Nephron progenitor cell (in vitro differentiated cells): ENCODE data around the gene DIABLO.
"Not testable (repeated sequence)": the region's sequence is repeated elsewhere in the genome, so short reads cannot be mapped to it uniquely, and the experiment has no call there.

Experiments used
- DNase-seq: peaks from one replicate; pipeline ENCODE4 v3.0.0; 2021
- H3K27ac Mint-ChIP-seq: 2 replicates; pipeline ENCODE4 v1.8.0; 2021; ENCODE audit warnings: mild to moderate bottlenecking, moderate library complexity, mixed read lengths
- H3K27me3 Mint-ChIP-seq: 2 replicates; pipeline ENCODE4 v1.8.0; 2021; ENCODE audit warnings: mild to moderate bottlenecking, low read depth, mixed read lengths; ENCODE audit not compliant: poor library complexity
- H3K36me3 Mint-ChIP-seq: 2 replicates; pipeline ENCODE4 v1.8.0; 2021; ENCODE audit warnings: low read depth, mixed read lengths
- H3K4me1 Mint-ChIP-seq: 2 replicates; pipeline ENCODE4 v1.8.0; 2021; ENCODE audit warnings: mixed read lengths
- H3K4me3 Mint-ChIP-seq: 2 replicates; pipeline ENCODE4 v1.8.0; 2021; ENCODE audit warnings: mild to moderate bottlenecking, moderate library complexity, mixed read lengths
- H3K9me3 Mint-ChIP-seq: 2 replicates; pipeline ENCODE4 v1.8.0; 2021; ENCODE audit warnings: mild to moderate bottlenecking, moderate library complexity, mixed read lengths
- CTCF ChIP-seq: fragments of 200-600 bp; sonication (generic); IDR thresholded peaks from 2 replicates; pipeline ENCODE4 v1.5.0; 2021; ENCODE audit warnings: antibody characterized with exemption

Gene DIABLO

GRCh38 chr12:122206111-122206881 is 19.6 kb downstream of the DIABLO start:
- Mint-ChIP-seq H3K36me3 (peaks cover 29% of the 10 kb centered on the region), H3K27ac (no peak overlapping the region), H3K4me3 (peak overlapping the region; percentile 45), H3K4me1 (peaks cover 10% of the 10 kb centered on the region), H3K27me3 (peaks cover 48% of the 10 kb centered on the region), H3K9me3 (no peaks in the 10 kb centered on the region)
- DNase-seq: no peak
- TF ChIP-seq CTCF: no peak

- TF ChIP-seq CTCF: no peak
- peaks cover 50% of the 10 kb centered on the region for H3K27me3 Mint-ChIP-seq
Measured at GRCh38 chr12:122205053-122205925, 20.6 kb downstream of the DIABLO start.

GRCh38 chr12:122204167-122205052 is 21.4 kb downstream of the DIABLO start:
- H3K27me3 Mint-ChIP-seq: peaks cover 52% of the 10 kb centered on the region
- peaks cover 19% of the 10 kb centered on the region for H3K36me3 Mint-ChIP-seq
- no peaks in the 10 kb centered on the region for H3K9me3 Mint-ChIP-seq
- no peak for TF ChIP-seq CTCF
- no peak overlapping the region for H3K27ac Mint-ChIP-seq
- peaks cover 17% of the 10 kb centered on the region for H3K4me1 Mint-ChIP-seq
- peak overlapping the region; percentile 78 for H3K4me3 Mint-ChIP-seq
- peak; percentile 41 for DNase-seq

More at GRCh38 chr12:122205053-122205925, 20.6 kb downstream of the DIABLO start:
- peak overlapping the region; percentile 78 for H3K4me3 Mint-ChIP-seq
- peaks cover 10% of the 10 kb centered on the region for H3K4me1 Mint-ChIP-seq
- peaks cover 26% of the 10 kb centered on the region for H3K36me3 Mint-ChIP-seq
- no peaks in the 10 kb centered on the region for H3K9me3 Mint-ChIP-seq
- DNase-seq: no peak
- no peak overlapping the region for H3K27ac Mint-ChIP-seq

GRCh38 chr12:122203301-122204166 is 22.3 kb downstream of the DIABLO start, which contains the start of gene B3GNT4:
Gene B3GNT4 (plus strand): TSS chr12:122203709. CDS start chr12:122204619, 910 bp downstream.
- peaks cover 18% of the 10 kb centered on the region for H3K4me1 Mint-ChIP-seq
- no peak within 1 kb of the TSS for H3K27ac Mint-ChIP-seq
- H3K4me3 Mint-ChIP-seq: peak within 1 kb of the TSS; percentile 83
- peaks cover 52% of the 10 kb centered on the region for H3K27me3 Mint-ChIP-seq
- no peaks in the 10 kb centered on the region for H3K9me3 Mint-ChIP-seq
- DNase-seq: peak; percentile 68
- peaks cover 13% of the 10 kb centered on the region for H3K36me3 Mint-ChIP-seq
- TF ChIP-seq CTCF: no peak

GRCh38 chr12:122202811-122203210 is 23.0 kb downstream of the DIABLO start:
- Mint-ChIP-seq H3K4me1 (peaks cover 23% of the 10 kb centered on the region), H3K4me3 (peak overlapping the region; percentile 83), H3K27me3 (peaks cover 52% of the 10 kb centered on the region)
- H3K27ac Mint-ChIP-seq, DNase-seq, H3K36me3 Mint-ChIP-seq, H3K9me3 Mint-ChIP-seq: not testable (repeated sequence)
